ENCODE data around the gene MLYCD. TPM values are rescaled to one million over a fixed set of nuclear protein-coding genes. Genes with fewer than 3 reads are reported as not detected.

The MLYCD gene
- total RNA-seq, 1 donor from 2014 or later, result 2.8 TPM

DNA sequence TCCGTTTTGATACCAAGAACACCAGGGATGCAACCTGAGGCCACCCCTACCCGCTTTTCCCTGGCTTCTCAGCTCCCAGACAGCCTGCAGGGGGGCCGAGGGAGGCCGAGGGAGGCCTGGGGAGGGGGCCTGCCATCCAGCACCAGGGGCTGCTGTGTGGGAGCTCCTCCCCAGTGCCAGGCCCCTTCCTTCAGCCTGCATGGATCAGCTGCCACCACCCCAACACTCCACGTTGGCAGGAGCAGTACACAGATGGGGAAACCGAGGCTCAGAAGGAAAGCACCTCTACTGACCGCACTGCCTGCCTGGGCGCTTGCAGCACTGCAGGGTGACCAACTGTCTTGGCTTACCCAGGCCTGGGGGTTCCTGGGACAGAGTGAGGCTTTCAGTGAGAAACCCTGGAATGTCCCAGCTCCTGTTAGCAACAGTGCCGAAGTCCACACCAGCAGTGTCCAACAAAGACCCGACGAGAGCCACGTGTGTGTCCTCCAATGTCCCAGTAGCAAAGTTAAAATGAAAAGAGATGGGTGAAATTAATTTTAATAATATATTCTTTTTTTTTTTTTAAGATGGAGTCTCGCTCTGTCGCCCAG lies 48.8 kb downstream of the MLYCD start:
- Mint-ChIP-seq H3K4me1 (ENCODE audit: low read depth, unreplicated experiment) (peaks cover 3% of the 10 kb centered on the region), H3K27ac (ENCODE audit: unreplicated experiment) (no peak overlapping the region), H3K4me3 (ENCODE audit: unreplicated experiment) (no peak overlapping the region), H3K27me3 (ENCODE audit: low read depth, unreplicated experiment) (peaks cover 8% of the 10 kb centered on the region), H3K36me3 (ENCODE audit: low read depth, unreplicated experiment) (no peaks in the 10 kb centered on the region), H3K9me3 (ENCODE audit: unreplicated experiment) (no peaks in the 10 kb centered on the region)
- H3K9ac ChIP-seq (ENCODE audit: low read length), result no peak overlapping the region
- no peak for DNase-seq (ENCODE audit: low read depth)
- H3K79me2 ChIP-seq (ENCODE audit: insufficient read depth, low read length), result no peaks in the 10 kb centered on the region
- H4K20me1 ChIP-seq (ENCODE audit: insufficient read depth, low read length), result no peaks in the 10 kb centered on the region
- no peak overlapping the region for H3K27ac ChIP-seq (ENCODE audit: low read depth, low read length)
- FAIRE-seq, result no peak
- H2AFZ ChIP-seq (ENCODE audit: low read depth, low read length), result no peak overlapping the region
- H3K4me1 ChIP-seq (ENCODE audit: insufficient read depth, low read length), result peaks cover 4% of the 10 kb centered on the region
- TF ChIP-seq CTCF (IDR thresholded peaks at IDR 0.05; ENCODE audit: insufficient read depth, low read depth, low read length) (no peak), EZH2 (IDR thresholded peaks at IDR 0.05; ENCODE audit: insufficient read depth, low read length) (no peak)
- no peaks in the 10 kb centered on the region for H3K9me3 ChIP-seq (ENCODE audit: insufficient read depth, low read depth, low read length)
- no peaks in the 10 kb centered on the region for H3K36me3 ChIP-seq (ENCODE audit: insufficient read depth, low read length)
- H3K27me3 ChIP-seq (ENCODE audit: insufficient read depth, low read length), result no peaks in the 10 kb centered on the region
- no peak overlapping the region for H3K4me3 ChIP-seq (ENCODE audit: insufficient read depth, low read depth, low read length)
- H3K4me2 ChIP-seq (ENCODE audit: low read length), result no peak overlapping the region

- Histone ChIP-seq H3K9me3 (ENCODE audit: insufficient read depth, low read depth, low read length) (no peaks in the 10 kb centered on the region), H3K4me2 (ENCODE audit: low read length) (no peak overlapping the region), H2AFZ (ENCODE audit: low read depth, low read length) (no peak overlapping the region), H3K27me3 (ENCODE audit: insufficient read depth, low read length) (no peaks in the 10 kb centered on the region), H3K4me3 (ENCODE audit: insufficient read depth, low read depth, low read length) (no peak overlapping the region), H3K4me1 (ENCODE audit: insufficient read depth, low read length) (peaks cover 13% of the 10 kb centered on the region), H3K36me3 (ENCODE audit: insufficient read depth, low read length) (no peaks in the 10 kb centered on the region), H3K27ac (ENCODE audit: low read depth, low read length) (no peak overlapping the region), H4K20me1 (ENCODE audit: insufficient read depth, low read length) (no peaks in the 10 kb centered on the region), H3K79me2 (ENCODE audit: insufficient read depth, low read length) (no peaks in the 10 kb centered on the region), H3K9ac (ENCODE audit: low read length) (no peak overlapping the region)
- peaks cover 5% of the 10 kb centered on the region for H3K27me3 Mint-ChIP-seq (ENCODE audit: low read depth, unreplicated experiment)
- no peak overlapping the region for H3K27ac Mint-ChIP-seq (ENCODE audit: unreplicated experiment)
- no peak for TF ChIP-seq CTCF (IDR thresholded peaks at IDR 0.05; ENCODE audit: insufficient read depth, low read depth, low read length)
- TF ChIP-seq EZH2 (IDR thresholded peaks at IDR 0.05; ENCODE audit: insufficient read depth, low read length), result no peak
- H3K9me3 Mint-ChIP-seq (ENCODE audit: unreplicated experiment), result no peaks in the 10 kb centered on the region
- FAIRE-seq (no peak), DNase-seq (ENCODE audit: low read depth) (no peak)
- H3K36me3 Mint-ChIP-seq (ENCODE audit: low read depth, unreplicated experiment), result no peaks in the 10 kb centered on the region
- peaks cover 3% of the 10 kb centered on the region for H3K4me1 Mint-ChIP-seq (ENCODE audit: low read depth, unreplicated experiment)
- no peak overlapping the region for H3K4me3 Mint-ChIP-seq (ENCODE audit: unreplicated experiment)
Measured at GRCh38 chr16:83948914-83949723, 50.2 kb downstream of the MLYCD start.

DNA sequence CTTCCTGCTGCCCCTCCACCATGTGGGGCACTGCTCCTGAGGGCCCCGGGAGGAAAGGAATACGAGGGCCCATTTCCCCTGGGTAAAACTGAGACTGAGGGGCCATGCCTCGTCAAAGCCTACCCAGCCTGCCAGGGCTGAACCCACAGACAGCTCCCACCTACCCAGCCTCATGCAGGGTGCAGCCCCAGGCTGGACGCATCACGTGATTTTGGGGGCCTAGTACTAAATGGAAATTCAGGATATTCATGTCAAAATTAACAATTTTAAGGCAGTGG lies 50.7 kb downstream of the MLYCD start:
- no peak for FAIRE-seq

More for the DNA sequence above, 50.7 kb downstream of the MLYCD start:
- Mint-ChIP-seq H3K4me3 (ENCODE audit: unreplicated experiment) (no peak overlapping the region), H3K4me1 (ENCODE audit: low read depth, unreplicated experiment) (peaks cover 8% of the 10 kb centered on the region), H3K27me3 (ENCODE audit: low read depth, unreplicated experiment) (peaks cover 5% of the 10 kb centered on the region), H3K36me3 (ENCODE audit: low read depth, unreplicated experiment) (no peaks in the 10 kb centered on the region), H3K27ac (ENCODE audit: unreplicated experiment) (no peak overlapping the region), H3K9me3 (ENCODE audit: unreplicated experiment) (no peaks in the 10 kb centered on the region)
- H3K4me2 ChIP-seq (ENCODE audit: low read length), result no peak overlapping the region
- no peak overlapping the region for H3K9ac ChIP-seq (ENCODE audit: low read length)
- H3K9me3 ChIP-seq (ENCODE audit: insufficient read depth, low read depth, low read length), result no peaks in the 10 kb centered on the region
- H3K27me3 ChIP-seq (ENCODE audit: insufficient read depth, low read length), result no peaks in the 10 kb centered on the region
- H3K4me1 ChIP-seq (ENCODE audit: insufficient read depth, low read length), result peaks cover 19% of the 10 kb centered on the region
- DNase-seq (ENCODE audit: low read depth), result no peak
- H3K4me3 ChIP-seq (ENCODE audit: insufficient read depth, low read depth, low read length), result no peak overlapping the region
- H4K20me1 ChIP-seq (ENCODE audit: insufficient read depth, low read length), result peaks cover 4% of the 10 kb centered on the region
- no peaks in the 10 kb centered on the region for H3K36me3 ChIP-seq (ENCODE audit: insufficient read depth, low read length)
- TF ChIP-seq EZH2 (IDR thresholded peaks at IDR 0.05; ENCODE audit: insufficient read depth, low read length), result no peak
- TF ChIP-seq CTCF (IDR thresholded peaks at IDR 0.05; ENCODE audit: insufficient read depth, low read depth, low read length), result no peak
- H3K27ac ChIP-seq (ENCODE audit: low read depth, low read length), result no peak overlapping the region
- no peaks in the 10 kb centered on the region for H3K79me2 ChIP-seq (ENCODE audit: insufficient read depth, low read length)
- no peak overlapping the region for H2AFZ ChIP-seq (ENCODE audit: low read depth, low read length)

Measured in astrocyte (in vitro differentiated cells and primary cell).